HEK293T (cell line): ENCODE results near the gene ZNF483.

Experiments
- BHLHE40 ChIP-seq: fragments of 450-650 bp; IDR thresholded peaks from 2 replicates; pipeline ENCODE4 v1.6.1; 2016; ENCODE audit warnings: mild to moderate bottlenecking, moderate library complexity, borderline replicate concordance
- FOXA1 ChIP-seq: fragments of 450-650 bp; IDR thresholded peaks from 2 replicates; pipeline ENCODE4 v1.6.1; 2016; ENCODE audit warnings: mild to moderate bottlenecking
- FOXK2 ChIP-seq: fragments of 450-650 bp; IDR thresholded peaks from 2 replicates; pipeline ENCODE4 v1.6.1; 2016; ENCODE audit warnings: mild to moderate bottlenecking
- FOXM1 ChIP-seq: fragments of 450-650 bp; IDR thresholded peaks from 2 replicates; pipeline ENCODE4 v1.6.1; 2017; ENCODE audit warnings: mild to moderate bottlenecking, borderline replicate concordance
- NFRKB ChIP-seq: fragments of 450-650 bp; IDR thresholded peaks from 2 replicates; pipeline ENCODE4 v1.6.1; 2016; ENCODE audit warnings: mild to moderate bottlenecking, moderate library complexity
- PKNOX1 ChIP-seq: fragments of 450-650 bp; IDR thresholded peaks from 2 replicates; pipeline ENCODE4 v1.6.1; 2016
- SUZ12 ChIP-seq: fragments of 450-650 bp; IDR thresholded peaks from 2 replicates; pipeline ENCODE4 v1.6.1; 2016; ENCODE audit warnings: mild to moderate bottlenecking
- TARDBP ChIP-seq: fragments of 450-650 bp; IDR thresholded peaks from 2 replicates; pipeline ENCODE4 v1.6.1; 2016

DNA sequence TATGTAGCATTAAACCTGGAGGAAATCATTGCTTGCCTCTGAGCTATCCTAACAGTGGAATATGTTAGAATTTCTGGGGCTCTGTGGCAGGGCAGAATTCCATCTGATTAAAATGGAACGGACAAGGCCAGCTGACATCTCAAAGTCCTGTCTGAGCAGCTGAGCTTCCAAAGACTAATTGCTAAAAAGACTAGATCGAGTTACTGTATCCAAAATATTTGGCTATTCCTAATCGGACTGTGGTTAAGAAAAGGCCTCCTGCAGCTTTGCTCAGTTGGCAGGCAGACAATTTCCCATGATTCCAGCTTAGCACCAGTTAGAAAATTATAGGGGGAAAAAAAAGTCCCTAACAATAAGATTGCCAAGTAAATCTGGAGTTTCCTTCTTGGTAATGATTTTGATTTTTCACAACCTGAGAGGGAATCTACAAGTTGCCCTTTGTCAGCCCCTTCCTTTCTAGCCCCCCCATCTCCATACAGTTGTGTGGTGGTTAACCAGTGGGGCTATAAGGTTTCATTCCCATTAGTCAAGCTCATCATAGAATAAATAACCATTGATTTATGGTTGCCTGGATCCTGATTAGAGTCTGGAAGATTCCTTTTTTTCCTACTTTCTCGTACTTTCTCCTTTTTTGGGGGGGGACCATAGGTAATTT lies 48.1 kb downstream of the ZNF483 start:
- TF ChIP-seq PKNOX1 (no peak; the same call in 1 of the 2 replicates), FOXK2 (no peak), FOXA1 (no peak), NFRKB (no peak), SUZ12 (no peak), TARDBP (no peak), FOXM1 (no peak), BHLHE40 (no peak)
